ENCODE results near the gene GPR156. TPM values are rescaled to one million over a fixed set of nuclear protein-coding genes. Genes with fewer than 3 reads are reported as not detected.

The GPR156 gene
- total and polyA plus RNA-seq, 2 donors from 2014 or later, result 0.17 to 0.50 TPM

DNA sequence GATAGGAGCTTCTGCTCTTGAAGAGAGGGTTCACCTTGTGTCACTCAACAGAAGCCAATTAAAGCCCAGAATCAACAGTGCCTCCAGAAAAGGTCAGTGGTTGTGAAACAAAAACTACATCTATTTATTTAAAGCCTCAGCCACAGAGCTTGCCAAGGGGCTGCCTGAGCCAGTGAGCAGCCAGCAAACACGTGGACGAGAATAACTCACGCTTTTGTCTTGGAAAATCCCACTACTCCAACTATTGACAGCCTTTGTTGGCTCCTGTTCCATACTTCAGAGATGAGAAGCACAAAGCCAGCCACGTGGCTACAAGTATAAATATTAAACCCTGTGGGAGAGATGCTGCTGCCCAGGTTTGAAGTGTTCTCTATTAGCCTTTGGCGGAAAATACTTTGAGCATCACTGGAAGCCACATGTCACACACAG lies 10.3 kb downstream of the GPR156 start:
- Histone ChIP-seq H3K36me3 (ENCODE audit: control insufficient read depth in 2 of 3, insufficient read depth in 3 of 3, low read length in 3 of 3) (no peaks in the 10 kb centered on the region), H3K4me1 (ENCODE audit: control insufficient read depth in 2 of 3, insufficient read depth in 2 of 3, low read depth in 1 of 3, low read length in 3 of 3) (no peaks in the 10 kb centered on the region), H3K9ac (ENCODE audit: low read length in 3 of 3) (no peak overlapping the region), H3K4me3 (ENCODE audit: low read length in 3 of 3) (no peak overlapping the region), H3K27me3 (ENCODE audit: control insufficient read depth, insufficient read depth, low read length) (no peaks in the 10 kb centered on the region), H3K9me3 (ENCODE audit: control insufficient read depth in 2 of 3, insufficient read depth in 1 of 3, low read length in 3 of 3) (no peaks in the 10 kb centered on the region), H3K27ac (ENCODE audit: low read depth in 2 of 2, low read length in 2 of 2) (no peak overlapping the region)
- no peak for DNase-seq
- TF ChIP-seq, protein P1, sequence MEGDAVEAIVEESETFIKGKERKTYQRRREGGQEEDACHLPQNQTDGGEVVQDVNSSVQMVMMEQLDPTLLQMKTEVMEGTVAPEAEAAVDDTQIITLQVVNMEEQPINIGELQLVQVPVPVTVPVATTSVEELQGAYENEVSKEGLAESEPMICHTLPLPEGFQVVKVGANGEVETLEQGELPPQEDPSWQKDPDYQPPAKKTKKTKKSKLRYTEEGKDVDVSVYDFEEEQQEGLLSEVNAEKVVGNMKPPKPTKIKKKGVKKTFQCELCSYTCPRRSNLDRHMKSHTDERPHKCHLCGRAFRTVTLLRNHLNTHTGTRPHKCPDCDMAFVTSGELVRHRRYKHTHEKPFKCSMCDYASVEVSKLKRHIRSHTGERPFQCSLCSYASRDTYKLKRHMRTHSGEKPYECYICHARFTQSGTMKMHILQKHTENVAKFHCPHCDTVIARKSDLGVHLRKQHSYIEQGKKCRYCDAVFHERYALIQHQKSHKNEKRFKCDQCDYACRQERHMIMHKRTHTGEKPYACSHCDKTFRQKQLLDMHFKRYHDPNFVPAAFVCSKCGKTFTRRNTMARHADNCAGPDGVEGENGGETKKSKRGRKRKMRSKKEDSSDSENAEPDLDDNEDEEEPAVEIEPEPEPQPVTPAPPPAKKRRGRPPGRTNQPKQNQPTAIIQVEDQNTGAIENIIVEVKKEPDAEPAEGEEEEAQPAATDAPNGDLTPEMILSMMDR (IDR thresholded peaks at IDR 0.05; ENCODE audit: borderline replicate concordance, extremely low read depth, insufficient read depth), result no peak
- intact Hi-C loops (cut with DNase I), result no loop called here
- FAIRE-seq, result no peak

DNA sequence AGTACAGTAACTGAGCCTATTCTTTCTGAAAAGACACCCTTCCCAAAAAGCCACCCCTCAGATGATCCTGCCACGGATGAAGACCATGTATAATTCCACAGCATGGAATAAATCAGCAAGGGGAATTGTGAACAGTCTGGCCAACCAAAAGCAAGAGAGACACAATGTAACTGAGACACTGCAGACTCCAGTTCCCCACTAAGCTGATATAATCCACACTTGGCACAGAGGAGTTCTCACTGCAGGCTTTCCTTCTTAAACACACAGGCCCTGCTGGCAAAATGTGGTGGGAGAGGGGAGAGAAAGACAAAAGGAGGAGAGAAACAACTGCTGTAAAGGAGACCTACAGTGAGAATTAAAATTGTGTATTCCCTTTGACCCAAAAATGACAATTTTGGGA lies 12.7 kb downstream of the GPR156 start:
- Histone ChIP-seq H3K36me3 (ENCODE audit: control insufficient read depth in 2 of 3, insufficient read depth in 3 of 3, low read length in 3 of 3) (no peaks in the 10 kb centered on the region), H3K27ac (ENCODE audit: low read depth in 2 of 2, low read length in 2 of 2) (no peak overlapping the region), H3K9me3 (ENCODE audit: control insufficient read depth in 2 of 3, insufficient read depth in 1 of 3, low read length in 3 of 3) (no peaks in the 10 kb centered on the region), H3K9ac (ENCODE audit: low read length in 3 of 3) (no peak overlapping the region), H3K4me1 (ENCODE audit: control insufficient read depth in 2 of 3, insufficient read depth in 2 of 3, low read depth in 1 of 3, low read length in 3 of 3) (no peaks in the 10 kb centered on the region), H3K4me3 (ENCODE audit: low read length in 3 of 3) (no peak overlapping the region), H3K27me3 (ENCODE audit: control insufficient read depth, insufficient read depth, low read length) (no peaks in the 10 kb centered on the region)
- intact Hi-C loops (cut with DNase I), result no loop called here
- FAIRE-seq, result no peak
- DNase-seq, result no peak
- TF ChIP-seq, protein P1 (IDR thresholded peaks at IDR 0.05; ENCODE audit: borderline replicate concordance, extremely low read depth, insufficient read depth), result no peak

DNA sequence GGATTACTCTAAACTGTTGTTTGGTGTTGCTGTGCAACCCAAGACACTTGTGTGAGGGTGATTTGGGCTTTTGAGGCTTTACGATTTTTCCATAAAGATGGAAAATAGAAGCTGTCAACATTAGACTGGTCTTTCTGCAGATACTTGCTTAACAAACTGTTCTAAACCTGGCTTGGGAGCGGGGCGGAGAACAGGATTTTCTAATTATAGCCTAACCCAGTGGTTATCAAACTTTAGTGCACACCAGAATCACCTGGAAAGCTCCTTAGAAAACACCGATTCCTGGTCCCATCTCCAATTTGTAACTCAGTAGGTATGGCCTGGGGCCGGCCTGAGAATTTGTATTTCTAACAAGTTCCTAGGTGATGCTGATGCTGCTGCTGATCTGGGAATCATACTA lies 19.0 kb downstream of the GPR156 start:
- DNase-seq, result no peak
- Histone ChIP-seq H3K9ac (ENCODE audit: low read length in 3 of 3) (no peak overlapping the region), H3K4me3 (ENCODE audit: low read length in 3 of 3) (no peak overlapping the region), H3K27ac (ENCODE audit: low read depth in 2 of 2, low read length in 2 of 2) (no peak overlapping the region), H3K27me3 (ENCODE audit: control insufficient read depth, insufficient read depth, low read length) (no peaks in the 10 kb centered on the region), H3K36me3 (ENCODE audit: control insufficient read depth in 2 of 3, insufficient read depth in 3 of 3, low read length in 3 of 3) (no peaks in the 10 kb centered on the region), H3K9me3 (ENCODE audit: control insufficient read depth in 2 of 3, insufficient read depth in 1 of 3, low read length in 3 of 3) (no peaks in the 10 kb centered on the region), H3K4me1 (ENCODE audit: control insufficient read depth in 2 of 3, insufficient read depth in 2 of 3, low read depth in 1 of 3, low read length in 3 of 3) (no peaks in the 10 kb centered on the region)
- TF ChIP-seq, protein P1 (IDR thresholded peaks at IDR 0.05; ENCODE audit: borderline replicate concordance, extremely low read depth, insufficient read depth), result no peak
- no peak for FAIRE-seq
- intact Hi-C loops (cut with DNase I), result loop anchor here (10.0 kb wide), 1 partner anchor 139 kb away; no protein-coding TSS in a partner anchor

DNA sequence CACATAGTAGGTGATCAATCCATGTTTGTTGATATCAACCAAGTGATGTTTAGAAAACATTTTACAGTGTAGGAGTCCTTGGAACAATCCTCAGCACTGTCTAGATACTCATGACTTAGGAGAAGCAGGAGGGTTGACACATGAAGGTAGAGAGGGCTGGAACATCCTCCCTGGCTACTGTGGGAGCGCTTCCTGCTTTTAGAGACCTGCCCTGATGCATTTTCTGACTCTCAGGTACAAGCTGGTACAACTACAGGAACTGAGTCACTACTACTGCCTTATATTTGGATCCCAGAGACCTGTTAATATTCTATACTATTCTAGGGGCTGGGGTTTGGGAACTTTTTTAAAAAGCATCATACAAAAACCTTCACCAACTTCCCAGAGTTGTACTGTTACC lies 20.1 kb downstream of the GPR156 start:
- H3K9me3 ChIP-seq (ENCODE audit: control insufficient read depth in 2 of 3, insufficient read depth in 1 of 3, low read length in 3 of 3), result no peaks in the 10 kb centered on the region
- no peaks in the 10 kb centered on the region for H3K4me1 ChIP-seq (ENCODE audit: control insufficient read depth in 2 of 3, insufficient read depth in 2 of 3, low read depth in 1 of 3, low read length in 3 of 3)
- no peaks in the 10 kb centered on the region for H3K27me3 ChIP-seq (ENCODE audit: control insufficient read depth, insufficient read depth, low read length)
- no peak overlapping the region for H3K9ac ChIP-seq (ENCODE audit: low read length in 3 of 3)
- H3K36me3 ChIP-seq (ENCODE audit: control insufficient read depth in 2 of 3, insufficient read depth in 3 of 3, low read length in 3 of 3), result no peaks in the 10 kb centered on the region
- TF ChIP-seq, protein P1 (IDR thresholded peaks at IDR 0.05; ENCODE audit: borderline replicate concordance, extremely low read depth, insufficient read depth), result no peak
- no peak overlapping the region for H3K27ac ChIP-seq (ENCODE audit: low read depth in 2 of 2, low read length in 2 of 2)
- H3K4me3 ChIP-seq (ENCODE audit: low read length in 3 of 3), result no peak overlapping the region
- intact Hi-C loops (cut with DNase I), result loop anchor here (10.0 kb wide), 1 partner anchor 140 kb away; no protein-coding TSS in a partner anchor
- DNase-seq (no peak), FAIRE-seq (no peak)

Measured in kidney (tissue), 14 donors.